ENCODE measurements around the gene GAA. TPM values are rescaled to one million over a fixed set of nuclear protein-coding genes. Genes with fewer than 3 reads are reported as not detected.

Gene GAA
- total and polyA plus RNA-seq, 10 of the 15 experiments (the other 5 are each of a cell fraction or from before 2014, with no cell fraction given): 0.18 to 10.5 (median 4.1) TPM

DNA sequence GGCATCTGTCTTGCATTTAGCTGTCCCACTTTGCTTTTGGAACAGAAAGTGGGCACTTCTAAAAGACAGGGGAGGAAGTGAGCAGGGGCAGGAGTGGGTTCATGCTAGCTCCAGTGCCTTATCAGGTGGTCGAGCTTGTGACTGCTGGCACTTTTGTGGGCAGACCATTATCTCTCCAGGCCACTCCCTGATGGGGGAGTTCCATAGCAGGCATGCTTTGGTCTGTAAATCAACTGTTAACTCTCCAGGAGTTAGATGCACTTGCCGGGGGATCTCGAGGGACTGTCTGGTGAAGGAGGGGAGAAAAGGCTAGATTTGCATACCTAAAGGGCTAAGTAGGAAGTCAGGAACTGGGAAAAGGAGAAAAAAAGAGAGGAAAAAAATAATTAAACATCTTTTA lies 59.2 kb downstream of the GAA start (continued):
- TF ChIP-seq KDM1A (IDR thresholded peaks at IDR 0.05; ENCODE audit: borderline replicate concordance) (no peak), SIN3A (IDR thresholded peaks at IDR 0.05; ENCODE audit: low read depth, low read length) (no peak), KLF5 (IDR thresholded peaks at IDR 0.05; ENCODE audit: partially characterized antibody) (no peak), NR2C2 (IDR thresholded peaks at IDR 0.05; ENCODE audit: borderline replicate concordance, control insufficient read depth, insufficient read length, low read depth) (no peak), GATAD2B (conservative IDR thresholded peaks at IDR 0.05; ENCODE audit: low read depth) (no peak), TCF3 (IDR thresholded peaks at IDR 0.05; ENCODE audit: borderline replicate concordance, insufficient read depth, low read depth, low read length) (no peak), TCF12 (IDR thresholded peaks at IDR 0.05; ENCODE audit: low read depth, low read length) (no peak), SRF (IDR thresholded peaks at IDR 0.05; ENCODE audit: low read depth in 2 of 2, low read length in 2 of 2) (no peak), TBL1XR1 (IDR thresholded peaks at IDR 0.05; ENCODE audit: low read depth, low read length) (no peak), HDGF (IDR thresholded peaks at IDR 0.05) (no peak), FOS (IDR thresholded peaks at IDR 0.05; ENCODE audit: borderline replicate concordance, extremely low read depth, insufficient read length) (no peak)
- TF ChIP-seq, protein P1, sequence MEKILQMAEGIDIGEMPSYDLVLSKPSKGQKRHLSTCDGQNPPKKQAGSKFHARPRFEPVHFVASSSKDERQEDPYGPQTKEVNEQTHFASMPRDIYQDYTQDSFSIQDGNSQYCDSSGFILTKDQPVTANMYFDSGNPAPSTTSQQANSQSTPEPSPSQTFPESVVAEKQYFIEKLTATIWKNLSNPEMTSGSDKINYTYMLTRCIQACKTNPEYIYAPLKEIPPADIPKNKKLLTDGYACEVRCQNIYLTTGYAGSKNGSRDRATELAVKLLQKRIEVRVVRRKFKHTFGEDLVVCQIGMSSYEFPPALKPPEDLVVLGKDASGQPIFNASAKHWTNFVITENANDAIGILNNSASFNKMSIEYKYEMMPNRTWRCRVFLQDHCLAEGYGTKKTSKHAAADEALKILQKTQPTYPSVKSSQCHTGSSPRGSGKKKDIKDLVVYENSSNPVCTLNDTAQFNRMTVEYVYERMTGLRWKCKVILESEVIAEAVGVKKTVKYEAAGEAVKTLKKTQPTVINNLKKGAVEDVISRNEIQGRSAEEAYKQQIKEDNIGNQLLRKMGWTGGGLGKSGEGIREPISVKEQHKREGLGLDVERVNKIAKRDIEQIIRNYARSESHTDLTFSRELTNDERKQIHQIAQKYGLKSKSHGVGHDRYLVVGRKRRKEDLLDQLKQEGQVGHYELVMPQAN (conservative IDR thresholded peaks at IDR 0.05): no peak
- TF ChIP-seq, protein P2, sequence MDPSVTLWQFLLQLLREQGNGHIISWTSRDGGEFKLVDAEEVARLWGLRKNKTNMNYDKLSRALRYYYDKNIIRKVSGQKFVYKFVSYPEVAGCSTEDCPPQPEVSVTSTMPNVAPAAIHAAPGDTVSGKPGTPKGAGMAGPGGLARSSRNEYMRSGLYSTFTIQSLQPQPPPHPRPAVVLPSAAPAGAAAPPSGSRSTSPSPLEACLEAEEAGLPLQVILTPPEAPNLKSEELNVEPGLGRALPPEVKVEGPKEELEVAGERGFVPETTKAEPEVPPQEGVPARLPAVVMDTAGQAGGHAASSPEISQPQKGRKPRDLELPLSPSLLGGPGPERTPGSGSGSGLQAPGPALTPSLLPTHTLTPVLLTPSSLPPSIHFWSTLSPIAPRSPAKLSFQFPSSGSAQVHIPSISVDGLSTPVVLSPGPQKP (IDR thresholded peaks at IDR 0.05; ENCODE audit: low read depth, low read length): no peak

Data from GM12878 (cell line).